ENCODE data around the gene SMARCD3.

DNA sequence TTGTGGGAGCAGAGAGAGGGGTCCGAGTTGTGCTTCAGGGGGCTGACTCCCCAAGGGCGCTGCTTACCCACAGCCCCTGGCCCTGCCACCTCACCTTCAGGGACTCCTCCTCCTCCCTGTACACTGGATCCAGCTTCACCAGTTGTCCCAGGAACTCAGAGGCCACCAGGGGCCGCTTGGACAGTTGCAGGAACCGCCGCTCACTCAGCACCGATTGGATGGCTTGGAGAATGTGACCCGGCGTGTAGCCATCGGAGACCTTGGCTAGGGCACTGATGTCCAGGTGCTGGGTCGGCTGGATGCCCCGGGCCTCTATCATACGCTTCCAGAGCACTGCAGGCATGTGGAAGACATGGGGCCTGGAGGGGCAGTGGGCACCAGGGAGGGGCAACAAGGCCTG is 57.0 kb downstream of the SMARCD3 start:
- TF ChIP-seq CTCF (IDR thresholded peaks at IDR 0.05; ENCODE audit: low read length) (no peak), EZH2 (IDR thresholded peaks at IDR 0.05; ENCODE audit: borderline replicate concordance, low read length) (no peak)
